SK-N-SH treated with all-trans-retinoic acid at 6 μM for 48 hours (cell line): ENCODE results near the gene FLOT2.
"Not testable (repeated sequence)": the region's sequence is repeated elsewhere in the genome, so short reads cannot be mapped to it uniquely, and the experiment has no call there.

Source experiments
- ATAC-seq: fragments of 200-7000 bp; cut with Tn5 transposase; 3 replicates; pipeline ENCODE4 v1.9.1; 2020; ENCODE audit warnings: mild to moderate bottlenecking, moderate library complexity
- ARNTL ChIP-seq: fragments of 450-650 bp; formaldehyde crosslinking; IDR thresholded peaks from 2 replicates; pipeline ENCODE4 v1.5.0; 2020; ENCODE audit warnings: low read depth, mild to moderate bottlenecking, moderate library complexity, borderline replicate concordance
- BACH2 ChIP-seq: fragments of 250-450 bp; sonication (Bioruptor Pico); IDR thresholded peaks from 2 replicates; pipeline ENCODE4 v1.9.0; 2021; ENCODE audit warnings: mild to moderate bottlenecking, borderline replicate concordance
- CSDC2 ChIP-seq: fragments of 250-450 bp; sonication (Bioruptor Pico); IDR thresholded peaks from 2 replicates; pipeline ENCODE4 v1.5.0; 2020; ENCODE audit warnings: mild to moderate bottlenecking, moderate library complexity
- ESRRG ChIP-seq: fragments of 250-450 bp; sonication (Bioruptor Pico); IDR thresholded peaks from 2 replicates; pipeline ENCODE4 v1.6.1; 2021; ENCODE audit warnings: mild to moderate bottlenecking
- GLIS3 ChIP-seq: fragments of 250-450 bp; sonication (Bioruptor Pico); IDR thresholded peaks from 2 replicates; pipeline ENCODE4 v1.5.0; 2020; ENCODE audit warnings: mild to moderate bottlenecking, moderate library complexity
- ISL1 ChIP-seq: fragments of 250-450 bp; sonication (Bioruptor Pico); IDR thresholded peaks from 2 replicates; pipeline ENCODE4 v2.1.2; 2022; ENCODE audit warnings: mild to moderate bottlenecking, moderate library complexity
- OSR1 ChIP-seq: fragments of 250-450 bp; sonication (Bioruptor Pico); IDR thresholded peaks from 2 replicates; pipeline ENCODE4 v1.8.0; 2022; ENCODE audit warnings: moderate library complexity, mild to moderate bottlenecking, inconsistent platforms
- PPARA ChIP-seq: fragments of 250-450 bp; sonication (Bioruptor Pico); IDR thresholded peaks from 2 replicates; pipeline ENCODE4 v1.5.0; 2020; ENCODE audit warnings: mild to moderate bottlenecking, borderline replicate concordance
- RARB ChIP-seq: fragments of 250-450 bp; sonication (Bioruptor Pico); IDR thresholded peaks from 2 replicates; pipeline ENCODE4 v1.8.0; 2021; ENCODE audit warnings: mild to moderate bottlenecking, moderate library complexity
- SNAI2 ChIP-seq: fragments of 250-450 bp; sonication (Bioruptor Pico); IDR thresholded peaks from 2 replicates; pipeline ENCODE4 v1.5.0; 2020; ENCODE audit warnings: mild to moderate bottlenecking, moderate library complexity
- TCF4 ChIP-seq: fragments of 250-450 bp; sonication (Bioruptor Pico); IDR thresholded peaks from 2 replicates; pipeline ENCODE4 v1.8.0; 2021; ENCODE audit warnings: mild to moderate bottlenecking, moderate library complexity, borderline replicate concordance
- TOX ChIP-seq: fragments of 250-450 bp; sonication (Bioruptor Pico); IDR thresholded peaks from 2 replicates; pipeline ENCODE4 v1.8.0; 2021; ENCODE audit warnings: mild to moderate bottlenecking, moderate library complexity, borderline replicate concordance
- ZC3H10 ChIP-seq: fragments of 250-450 bp; sonication (Bioruptor Pico); IDR thresholded peaks from 2 replicates; pipeline ENCODE4 v1.5.1; 2021; ENCODE audit warnings: mild to moderate bottlenecking, moderate library complexity
- ZFP3 ChIP-seq: fragments of 250-450 bp; sonication (Bioruptor Pico); IDR thresholded peaks from 2 replicates; pipeline ENCODE4 v1.5.0; 2020; ENCODE audit warnings: mild to moderate bottlenecking, moderate library complexity
- ZFP30 ChIP-seq: fragments of 450-650 bp; formaldehyde crosslinking; IDR thresholded peaks from 2 replicates; pipeline ENCODE4 v1.5.0; 2022; ENCODE audit warnings: mild to moderate bottlenecking, moderate library complexity
- ZNF565 ChIP-seq: fragments of 450-650 bp; formaldehyde crosslinking; conservative IDR thresholded peaks from 2 replicates; pipeline ENCODE4 v1.5.0; 2020; ENCODE audit warnings: low read depth, mild to moderate bottlenecking, moderate library complexity
- ZNF70 ChIP-seq: fragments of 450-650 bp; formaldehyde crosslinking; IDR thresholded peaks from 2 replicates; pipeline ENCODE4 v1.5.0; 2020; ENCODE audit warnings: mild to moderate bottlenecking, moderate library complexity
- ZNF8 ChIP-seq: fragments of 450-650 bp; formaldehyde crosslinking; IDR thresholded peaks from 2 replicates; pipeline ENCODE4 v1.5.0; 2020; ENCODE audit warnings: mild to moderate bottlenecking, moderate library complexity
- TF ChIP-seq, protein P1 (sequence below): fragments of 250-450 bp; sonication (Bioruptor Pico); IDR thresholded peaks from 2 replicates; pipeline ENCODE4 v1.5.0; 2020; ENCODE audit warnings: mild to moderate bottlenecking, moderate library complexity
- TF ChIP-seq, protein P2 (sequence below): fragments of 250-450 bp; sonication (Bioruptor Pico); IDR thresholded peaks from 2 replicates; pipeline ENCODE4 v1.8.0; 2020; ENCODE audit warnings: mild to moderate bottlenecking, moderate library complexity, borderline replicate concordance
- TF ChIP-seq, protein P3 (sequence below): fragments of 250-450 bp; sonication (Bioruptor Pico); IDR thresholded peaks from 2 replicates; pipeline ENCODE4 v1.8.0; 2021; ENCODE audit warnings: low read depth, mild to moderate bottlenecking, moderate library complexity, borderline replicate concordance
- TF ChIP-seq, protein P4 (sequence below): fragments of 250-450 bp; sonication (Bioruptor Pico); IDR thresholded peaks from 2 replicates; pipeline ENCODE4 v1.5.1; 2021; ENCODE audit warnings: mild to moderate bottlenecking, moderate library complexity
- TF ChIP-seq, protein P5 (sequence below): fragments of 250-450 bp; sonication (Bioruptor Pico); IDR thresholded peaks from 2 replicates; pipeline ENCODE4 v1.5.1; 2020; ENCODE audit warnings: low read depth, mild to moderate bottlenecking, moderate library complexity

Gene FLOT2

DNA sequence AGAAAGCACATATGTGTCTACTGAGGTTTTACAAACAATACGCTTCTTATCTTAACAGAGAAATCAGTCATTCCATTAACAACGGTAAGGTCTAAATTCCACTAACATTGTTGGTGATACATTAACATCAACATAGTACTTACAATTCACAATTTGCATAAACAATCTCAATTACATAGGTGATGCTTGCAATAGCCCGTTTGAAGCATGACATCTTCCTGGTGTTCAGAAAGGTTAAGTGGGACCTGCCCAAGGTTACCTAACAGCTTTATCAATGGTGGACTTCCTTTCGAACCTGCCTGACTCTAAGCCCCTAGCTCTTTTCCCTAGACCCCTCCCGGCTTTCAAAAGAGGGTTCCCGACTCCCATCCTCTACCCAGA lies 55.6 kb downstream of the FLOT2 start:
- ATAC-seq, result peak; percentile 21
- TF ChIP-seq, protein P1, sequence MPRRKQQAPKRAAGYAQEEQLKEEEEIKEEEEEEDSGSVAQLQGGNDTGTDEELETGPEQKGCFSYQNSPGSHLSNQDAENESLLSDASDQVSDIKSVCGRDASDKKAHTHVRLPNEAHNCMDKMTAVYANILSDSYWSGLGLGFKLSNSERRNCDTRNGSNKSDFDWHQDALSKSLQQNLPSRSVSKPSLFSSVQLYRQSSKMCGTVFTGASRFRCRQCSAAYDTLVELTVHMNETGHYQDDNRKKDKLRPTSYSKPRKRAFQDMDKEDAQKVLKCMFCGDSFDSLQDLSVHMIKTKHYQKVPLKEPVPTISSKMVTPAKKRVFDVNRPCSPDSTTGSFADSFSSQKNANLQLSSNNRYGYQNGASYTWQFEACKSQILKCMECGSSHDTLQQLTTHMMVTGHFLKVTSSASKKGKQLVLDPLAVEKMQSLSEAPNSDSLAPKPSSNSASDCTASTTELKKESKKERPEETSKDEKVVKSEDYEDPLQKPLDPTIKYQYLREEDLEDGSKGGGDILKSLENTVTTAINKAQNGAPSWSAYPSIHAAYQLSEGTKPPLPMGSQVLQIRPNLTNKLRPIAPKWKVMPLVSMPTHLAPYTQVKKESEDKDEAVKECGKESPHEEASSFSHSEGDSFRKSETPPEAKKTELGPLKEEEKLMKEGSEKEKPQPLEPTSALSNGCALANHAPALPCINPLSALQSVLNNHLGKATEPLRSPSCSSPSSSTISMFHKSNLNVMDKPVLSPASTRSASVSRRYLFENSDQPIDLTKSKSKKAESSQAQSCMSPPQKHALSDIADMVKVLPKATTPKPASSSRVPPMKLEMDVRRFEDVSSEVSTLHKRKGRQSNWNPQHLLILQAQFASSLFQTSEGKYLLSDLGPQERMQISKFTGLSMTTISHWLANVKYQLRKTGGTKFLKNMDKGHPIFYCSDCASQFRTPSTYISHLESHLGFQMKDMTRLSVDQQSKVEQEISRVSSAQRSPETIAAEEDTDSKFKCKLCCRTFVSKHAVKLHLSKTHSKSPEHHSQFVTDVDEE, result no peak
- TF ChIP-seq CSDC2, result no peak
- TF ChIP-seq SNAI2 (CRISPR knock-in tag), result no peak
- TF ChIP-seq TCF4, result no peak
- no peak for TF ChIP-seq ZFP30 (CRISPR knock-in tag)
- TF ChIP-seq TOX (CRISPR knock-in tag), result no peak
- TF ChIP-seq BACH2 (CRISPR knock-in tag), result no peak
- no peak for TF ChIP-seq GLIS3 (CRISPR knock-in tag)
- TF ChIP-seq ZNF565 (CRISPR knock-in tag), result no peak
- no peak for TF ChIP-seq RARB
- TF ChIP-seq ARNTL (CRISPR knock-in tag), result no peak
- no peak for TF ChIP-seq ISL1
- TF ChIP-seq, all 23 proteins: peak for 0

DNA sequence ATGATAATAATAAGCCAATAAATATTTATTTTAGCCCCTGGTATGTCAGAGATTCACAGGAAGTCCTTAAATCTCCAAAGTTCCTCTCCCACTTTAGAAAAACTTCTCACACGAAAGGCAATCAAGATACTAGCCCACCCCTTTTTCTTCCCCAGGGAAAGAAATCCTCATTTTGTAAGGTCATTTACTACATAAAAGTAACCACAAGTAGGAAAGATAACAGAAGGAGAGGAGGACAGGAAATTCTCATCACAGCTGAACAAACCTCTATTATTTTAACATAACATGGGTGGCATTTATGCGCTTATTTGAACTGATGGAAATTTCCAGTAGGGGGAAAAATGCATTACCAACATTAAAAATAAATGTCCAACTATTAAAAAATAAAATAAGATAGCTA lies 58.3 kb downstream of the FLOT2 start:
- no peak for ATAC-seq
- TF ChIP-seq ZNF70 (CRISPR knock-in tag) (no peak), ZFP3 (CRISPR knock-in tag) (no peak), SNAI2 (CRISPR knock-in tag) (no peak), CSDC2 (no peak), OSR1 (CRISPR knock-in tag) (no peak), ISL1 (no peak), ZNF8 (CRISPR knock-in tag) (no peak), ZC3H10 (CRISPR knock-in tag) (no peak), ARNTL (CRISPR knock-in tag) (no peak), PPARA (no peak), ZNF565 (CRISPR knock-in tag) (no peak), BACH2 (CRISPR knock-in tag) (no peak), TOX (CRISPR knock-in tag) (no peak), ESRRG (CRISPR knock-in tag) (no peak)
- TF ChIP-seq, protein P1, result no peak
- TF ChIP-seq, protein P2, sequence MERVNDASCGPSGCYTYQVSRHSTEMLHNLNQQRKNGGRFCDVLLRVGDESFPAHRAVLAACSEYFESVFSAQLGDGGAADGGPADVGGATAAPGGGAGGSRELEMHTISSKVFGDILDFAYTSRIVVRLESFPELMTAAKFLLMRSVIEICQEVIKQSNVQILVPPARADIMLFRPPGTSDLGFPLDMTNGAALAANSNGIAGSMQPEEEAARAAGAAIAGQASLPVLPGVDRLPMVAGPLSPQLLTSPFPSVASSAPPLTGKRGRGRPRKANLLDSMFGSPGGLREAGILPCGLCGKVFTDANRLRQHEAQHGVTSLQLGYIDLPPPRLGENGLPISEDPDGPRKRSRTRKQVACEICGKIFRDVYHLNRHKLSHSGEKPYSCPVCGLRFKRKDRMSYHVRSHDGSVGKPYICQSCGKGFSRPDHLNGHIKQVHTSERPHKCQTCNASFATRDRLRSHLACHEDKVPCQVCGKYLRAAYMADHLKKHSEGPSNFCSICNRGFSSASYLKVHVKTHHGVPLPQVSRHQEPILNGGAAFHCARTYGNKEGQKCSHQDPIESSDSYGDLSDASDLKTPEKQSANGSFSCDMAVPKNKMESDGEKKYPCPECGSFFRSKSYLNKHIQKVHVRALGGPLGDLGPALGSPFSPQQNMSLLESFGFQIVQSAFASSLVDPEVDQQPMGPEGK (CRISPR knock-in tag), result no peak
- TF ChIP-seq, protein P3, sequence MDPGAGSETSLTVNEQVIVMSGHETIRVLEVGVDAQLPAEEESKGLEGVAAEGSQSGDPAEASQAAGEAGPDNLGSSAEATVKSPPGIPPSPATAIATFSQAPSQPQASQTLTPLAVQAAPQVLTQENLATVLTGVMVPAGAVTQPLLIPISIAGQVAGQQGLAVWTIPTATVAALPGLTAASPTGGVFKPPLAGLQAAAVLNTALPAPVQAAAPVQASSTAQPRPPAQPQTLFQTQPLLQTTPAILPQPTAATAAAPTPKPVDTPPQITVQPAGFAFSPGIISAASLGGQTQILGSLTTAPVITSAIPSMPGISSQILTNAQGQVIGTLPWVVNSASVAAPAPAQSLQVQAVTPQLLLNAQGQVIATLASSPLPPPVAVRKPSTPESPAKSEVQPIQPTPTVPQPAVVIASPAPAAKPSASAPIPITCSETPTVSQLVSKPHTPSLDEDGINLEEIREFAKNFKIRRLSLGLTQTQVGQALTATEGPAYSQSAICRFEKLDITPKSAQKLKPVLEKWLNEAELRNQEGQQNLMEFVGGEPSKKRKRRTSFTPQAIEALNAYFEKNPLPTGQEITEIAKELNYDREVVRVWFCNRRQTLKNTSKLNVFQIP, result no peak
- TF ChIP-seq, protein P4, sequence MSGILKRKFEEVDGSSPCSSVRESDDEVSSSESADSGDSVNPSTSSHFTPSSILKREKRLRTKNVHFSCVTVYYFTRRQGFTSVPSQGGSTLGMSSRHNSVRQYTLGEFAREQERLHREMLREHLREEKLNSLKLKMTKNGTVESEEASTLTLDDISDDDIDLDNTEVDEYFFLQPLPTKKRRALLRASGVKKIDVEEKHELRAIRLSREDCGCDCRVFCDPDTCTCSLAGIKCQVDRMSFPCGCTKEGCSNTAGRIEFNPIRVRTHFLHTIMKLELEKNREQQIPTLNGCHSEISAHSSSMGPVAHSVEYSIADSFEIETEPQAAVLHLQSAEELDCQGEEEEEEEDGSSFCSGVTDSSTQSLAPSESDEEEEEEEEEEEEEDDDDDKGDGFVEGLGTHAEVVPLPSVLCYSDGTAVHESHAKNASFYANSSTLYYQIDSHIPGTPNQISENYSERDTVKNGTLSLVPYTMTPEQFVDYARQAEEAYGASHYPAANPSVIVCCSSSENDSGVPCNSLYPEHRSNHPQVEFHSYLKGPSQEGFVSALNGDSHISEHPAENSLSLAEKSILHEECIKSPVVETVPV (CRISPR knock-in tag), result no peak
- TF ChIP-seq, protein P5, sequence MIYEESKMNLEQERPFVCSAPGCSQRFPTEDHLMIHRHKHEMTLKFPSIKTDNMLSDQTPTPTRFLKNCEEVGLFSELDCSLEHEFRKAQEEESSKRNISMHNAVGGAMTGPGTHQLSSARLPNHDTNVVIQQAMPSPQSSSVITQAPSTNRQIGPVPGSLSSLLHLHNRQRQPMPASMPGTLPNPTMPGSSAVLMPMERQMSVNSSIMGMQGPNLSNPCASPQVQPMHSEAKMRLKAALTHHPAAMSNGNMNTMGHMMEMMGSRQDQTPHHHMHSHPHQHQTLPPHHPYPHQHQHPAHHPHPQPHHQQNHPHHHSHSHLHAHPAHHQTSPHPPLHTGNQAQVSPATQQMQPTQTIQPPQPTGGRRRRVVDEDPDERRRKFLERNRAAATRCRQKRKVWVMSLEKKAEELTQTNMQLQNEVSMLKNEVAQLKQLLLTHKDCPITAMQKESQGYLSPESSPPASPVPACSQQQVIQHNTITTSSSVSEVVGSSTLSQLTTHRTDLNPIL (CRISPR knock-in tag), result no peak
- TF ChIP-seq, all 23 proteins: peak for 0

DNA sequence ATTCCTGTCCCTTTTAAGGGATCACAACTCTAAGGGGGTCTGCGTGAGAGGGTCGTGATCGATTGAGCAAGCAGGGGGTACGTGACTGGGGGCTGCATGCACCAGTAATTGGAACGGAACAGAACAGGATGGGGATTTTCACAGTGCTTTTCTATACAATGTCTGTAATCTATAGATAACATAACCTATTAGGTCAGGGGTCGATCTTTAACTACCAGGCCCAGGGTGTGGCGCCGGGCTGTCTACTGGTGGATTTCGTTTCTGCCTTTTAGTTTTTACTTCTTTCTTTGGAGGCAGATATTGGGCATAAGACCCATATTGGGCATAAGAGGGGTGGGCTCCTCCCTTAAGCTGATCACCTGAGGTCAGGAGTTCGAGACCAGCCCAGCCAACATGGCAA lies 61.0 kb downstream of the FLOT2 start:
- ATAC-seq, result not testable (repeated sequence)
